Upper lobe of left lung (tissue), 6 donors: ENCODE measurements around the gene CEP70. TPM values are rescaled to one million over a fixed set of nuclear protein-coding genes. Genes with fewer than 3 reads are reported as not detected.
A peak's percentile ranks its signal among the peaks of the same experiment; 100 is the strongest.
"Not testable (repeated sequence)": the region's sequence is repeated elsewhere in the genome, so short reads cannot be mapped to it uniquely, and the experiment has no call there.

ENCODE experiments used
- ATAC-seq, 2 donors: fragments of 200-7000 bp; cut with Tn5 transposase; one replicate each; pipeline ENCODE4 v1.9.1; 2022; ENCODE audit warnings: mild to moderate bottlenecking in 2 of 2, moderate library complexity in 2 of 2; ENCODE audit not compliant: low FRiP score in 2 of 2
- DNase-seq, 2 donors: peaks; one replicate each; pipeline ENCODE4 v3.0.0-alpha.2; 2019 to 2020
- H3K27ac ChIP-seq, 4 donors: fragments of 200-600 bp; sonication (generic); one replicate each; pipeline ENCODE4 v1.5.1; 2016 to 2019
- H3K27me3 ChIP-seq, 4 donors: fragments of 200-600 bp; sonication (generic); one replicate each; pipeline ENCODE4 v1.5.1; 2017 to 2019
- H3K36me3 ChIP-seq, 4 donors: fragments of 200-600 bp; sonication (generic); one replicate each; pipeline ENCODE4 v1.5.1; 2016 to 2019
- H3K4me1 ChIP-seq, 4 donors: fragments of 200-600 bp; sonication (generic); one replicate each; pipeline ENCODE4 v1.5.1; 2018 to 2019
- H3K4me3 ChIP-seq, 4 donors: fragments of 200-600 bp; sonication (generic); one replicate each; pipeline ENCODE4 v1.5.1; 2017 to 2019; ENCODE audit warnings: mild to moderate bottlenecking in 2 of 4, moderate library complexity in 1 of 4
- H3K9me3 ChIP-seq, 4 donors: fragments of 200-600 bp; sonication (generic); one replicate each; pipeline ENCODE4 v1.5.1; 2018 to 2019
- EP300 ChIP-seq, 4 donors: sonication (generic); formaldehyde crosslinking; IDR thresholded peaks; one replicate each; pipeline ENCODE4 v1.5.1; 2017; ENCODE audit warnings: antibody characterized with exemption in 4 of 4, control low read depth in 2 of 4
- POLR2A ChIP-seq, 4 donors: fragments of 450-650 bp; IDR thresholded peaks; one replicate each; pipeline ENCODE4 v1.5.1; 2016 to 2017; ENCODE audit warnings: antibody characterized with exemption in 4 of 4, mild to moderate bottlenecking in 2 of 4
- POLR2AphosphoS5 ChIP-seq, 2 donors: sonication (generic); formaldehyde crosslinking; IDR thresholded peaks; one replicate each; pipeline ENCODE4 v1.5.1; 2017; ENCODE audit warnings: antibody characterized with exemption in 2 of 2
- WGBS, 2 donors: methylation state at CpG; one replicate each; pipeline ENCODE4 v1.1.5; 2017 to 2018; 5-methylcytosine and 5-hydroxymethylcytosine counted together
- total RNA-seq, 6 donors: library from RNA; depleted of rRNA in 4 of 6; stranded (reverse); fragments of >200 nt in 4 of 6; gene quantifications; one replicate each; pipeline versions ENCODE4 v1.1.0 to v1.2.1, GENCODE V29; 2016 to 2021
- TF ChIP-seq, protein P1 (sequence below), 6 experiments: fragments of 450-650 bp in 4 of 6; fragments of 200-600 bp in 2 of 6; sonication (generic) in 2 of 6; IDR thresholded peaks; one replicate each; pipeline ENCODE4 v1.5.1; 2016 to 2019; ENCODE audit warnings: antibody characterized with exemption in 6 of 6
- donor health status: DM: no; HTN: no; CAD: no; lungs with moderate emphysema.
- donor health status: DM: no; HTN: yes; CAD: no; lungs with severe emphysema.

CEP70 gene
- total RNA-seq, 6 donors from 2014 or later, result 27.6 to 121 (median 50.9) TPM

DNA sequence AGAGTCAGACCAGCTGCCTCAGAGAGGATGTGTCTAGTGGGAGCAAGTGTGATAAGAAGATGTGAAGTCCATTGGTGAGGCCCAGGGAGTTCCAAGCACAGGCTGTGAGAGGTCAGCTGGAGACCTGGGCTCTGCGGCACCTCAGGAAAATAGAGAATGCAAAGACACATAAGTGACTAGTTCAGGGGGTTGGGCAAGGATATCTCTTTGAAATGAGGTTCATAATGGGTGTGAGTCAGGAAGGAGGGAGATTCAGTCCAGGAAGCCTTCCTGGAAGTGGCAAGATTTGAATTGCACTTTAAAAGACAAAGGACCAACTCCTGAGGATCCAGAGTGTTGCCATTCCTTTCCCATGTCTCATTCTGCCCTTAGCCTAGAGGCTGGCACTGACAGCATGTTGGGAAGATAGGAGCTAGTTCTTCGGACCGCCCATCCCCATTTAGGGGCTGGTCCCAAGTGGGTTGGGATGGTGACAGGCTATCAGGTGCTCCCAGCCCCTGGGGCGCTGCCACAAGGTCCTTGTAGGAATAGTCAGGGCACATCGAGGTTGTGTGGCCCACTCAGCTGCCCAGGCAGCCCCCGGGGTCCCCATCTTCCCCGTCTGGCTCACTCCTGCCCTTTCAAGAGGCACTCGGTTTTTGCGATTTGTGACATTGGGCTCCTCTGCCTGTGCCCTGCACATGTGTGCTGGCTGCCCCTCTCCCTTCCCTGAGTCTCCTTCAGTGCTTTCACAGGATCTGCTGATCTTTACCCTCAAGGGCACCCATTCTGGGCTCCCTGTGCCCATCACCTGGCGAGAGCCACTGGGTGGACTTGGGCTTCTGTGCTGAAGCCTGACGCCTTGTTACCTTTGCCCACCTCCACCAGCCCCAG is 136.0 kb downstream of the CEP70 start:
- TF ChIP-seq EP300 (IDR thresholded peaks at IDR 0.05) (no peak), POLR2A (IDR thresholded peaks at IDR 0.05) (no peak), POLR2AphosphoS5 (IDR thresholded peaks at IDR 0.05) (no peak)
- TF ChIP-seq, protein P1, sequence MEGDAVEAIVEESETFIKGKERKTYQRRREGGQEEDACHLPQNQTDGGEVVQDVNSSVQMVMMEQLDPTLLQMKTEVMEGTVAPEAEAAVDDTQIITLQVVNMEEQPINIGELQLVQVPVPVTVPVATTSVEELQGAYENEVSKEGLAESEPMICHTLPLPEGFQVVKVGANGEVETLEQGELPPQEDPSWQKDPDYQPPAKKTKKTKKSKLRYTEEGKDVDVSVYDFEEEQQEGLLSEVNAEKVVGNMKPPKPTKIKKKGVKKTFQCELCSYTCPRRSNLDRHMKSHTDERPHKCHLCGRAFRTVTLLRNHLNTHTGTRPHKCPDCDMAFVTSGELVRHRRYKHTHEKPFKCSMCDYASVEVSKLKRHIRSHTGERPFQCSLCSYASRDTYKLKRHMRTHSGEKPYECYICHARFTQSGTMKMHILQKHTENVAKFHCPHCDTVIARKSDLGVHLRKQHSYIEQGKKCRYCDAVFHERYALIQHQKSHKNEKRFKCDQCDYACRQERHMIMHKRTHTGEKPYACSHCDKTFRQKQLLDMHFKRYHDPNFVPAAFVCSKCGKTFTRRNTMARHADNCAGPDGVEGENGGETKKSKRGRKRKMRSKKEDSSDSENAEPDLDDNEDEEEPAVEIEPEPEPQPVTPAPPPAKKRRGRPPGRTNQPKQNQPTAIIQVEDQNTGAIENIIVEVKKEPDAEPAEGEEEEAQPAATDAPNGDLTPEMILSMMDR (IDR thresholded peaks at IDR 0.05), result no peak
- DNase-seq (peak; percentile 12 to 47), ATAC-seq (no peak)
- Histone ChIP-seq H3K27ac (no peak overlapping the region), H3K4me1 (peaks cover 0 to 7% (median 0%) of the 10 kb centered on the region in 4 donors), H3K27me3 (no peaks in the 10 kb centered on the region), H3K9me3 (no peaks in the 10 kb centered on the region), H3K4me3 (no peak overlapping the region), H3K36me3 (peaks cover 0 to 32% (median 23%) of the 10 kb centered on the region in 4 donors)
- WGBS, 2 donors, result 83 to 86% methylated on average over 11 of the region's 11 CpGs

DNA sequence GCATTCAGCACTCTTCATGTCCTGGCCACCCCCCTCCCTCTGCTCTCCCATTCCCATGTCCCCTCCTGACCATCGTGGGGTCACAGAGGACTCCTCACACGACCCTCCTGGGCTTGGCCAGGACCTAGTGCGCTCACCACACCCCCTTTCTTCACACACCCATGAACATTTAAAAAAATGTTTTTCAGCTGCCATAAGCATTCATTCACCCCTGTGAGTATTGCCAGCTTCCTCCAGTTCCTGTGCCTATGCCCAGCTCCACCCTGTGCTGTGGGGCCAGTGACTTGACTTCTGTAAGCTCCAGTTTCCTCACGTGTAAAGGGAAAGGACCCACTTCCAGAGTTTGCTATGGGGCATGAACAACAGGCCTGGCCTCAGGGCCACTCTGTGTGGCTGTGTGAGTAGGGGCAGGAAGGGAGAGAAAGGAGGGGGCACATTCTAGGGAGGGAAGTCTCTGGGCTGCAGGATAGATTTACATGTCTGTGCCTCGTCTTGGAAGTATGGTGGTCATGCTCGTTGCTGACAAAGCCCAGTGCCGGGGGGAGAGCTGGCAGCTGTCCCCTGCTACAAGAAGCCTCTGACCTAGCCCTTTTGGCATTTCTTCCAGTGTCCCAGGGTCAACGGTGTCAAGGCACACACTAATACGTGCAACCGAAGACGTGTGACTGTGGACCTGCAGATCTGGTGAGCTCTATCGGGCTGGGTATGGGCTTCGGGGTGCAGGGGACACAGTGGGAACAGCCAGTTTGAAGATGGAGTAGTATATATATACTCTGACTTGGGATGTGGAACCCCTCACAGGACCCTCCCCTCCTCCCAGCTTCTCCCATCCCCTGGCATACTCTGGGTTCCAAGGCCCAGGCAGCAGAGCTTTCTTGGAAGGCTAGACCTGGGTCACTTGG is 136.8 kb downstream of the CEP70 start:
- no peak for TF ChIP-seq EP300 (IDR thresholded peaks at IDR 0.05)
- TF ChIP-seq POLR2AphosphoS5 (IDR thresholded peaks at IDR 0.05), result no peak
- no peak for TF ChIP-seq POLR2A (IDR thresholded peaks at IDR 0.05)
- TF ChIP-seq, protein P1 (IDR thresholded peaks at IDR 0.05), result no peak
- Histone ChIP-seq H3K9me3 (no peaks in the 10 kb centered on the region), H3K4me3 (no peak overlapping the region), H3K4me1 (peaks cover 0 to 7% (median 0%) of the 10 kb centered on the region in 4 donors), H3K27me3 (no peaks in the 10 kb centered on the region), H3K36me3 (peaks cover 0 to 32% (median 23%) of the 10 kb centered on the region in 4 donors), H3K27ac (no peak overlapping the region)
- WGBS, 2 donors, result 82 to 89% methylated on average over 8 to 13 of the region's 13 CpGs
- peak in 1 of 2 donors; percentile 8 for DNase-seq
- ATAC-seq, result no peak

DNA sequence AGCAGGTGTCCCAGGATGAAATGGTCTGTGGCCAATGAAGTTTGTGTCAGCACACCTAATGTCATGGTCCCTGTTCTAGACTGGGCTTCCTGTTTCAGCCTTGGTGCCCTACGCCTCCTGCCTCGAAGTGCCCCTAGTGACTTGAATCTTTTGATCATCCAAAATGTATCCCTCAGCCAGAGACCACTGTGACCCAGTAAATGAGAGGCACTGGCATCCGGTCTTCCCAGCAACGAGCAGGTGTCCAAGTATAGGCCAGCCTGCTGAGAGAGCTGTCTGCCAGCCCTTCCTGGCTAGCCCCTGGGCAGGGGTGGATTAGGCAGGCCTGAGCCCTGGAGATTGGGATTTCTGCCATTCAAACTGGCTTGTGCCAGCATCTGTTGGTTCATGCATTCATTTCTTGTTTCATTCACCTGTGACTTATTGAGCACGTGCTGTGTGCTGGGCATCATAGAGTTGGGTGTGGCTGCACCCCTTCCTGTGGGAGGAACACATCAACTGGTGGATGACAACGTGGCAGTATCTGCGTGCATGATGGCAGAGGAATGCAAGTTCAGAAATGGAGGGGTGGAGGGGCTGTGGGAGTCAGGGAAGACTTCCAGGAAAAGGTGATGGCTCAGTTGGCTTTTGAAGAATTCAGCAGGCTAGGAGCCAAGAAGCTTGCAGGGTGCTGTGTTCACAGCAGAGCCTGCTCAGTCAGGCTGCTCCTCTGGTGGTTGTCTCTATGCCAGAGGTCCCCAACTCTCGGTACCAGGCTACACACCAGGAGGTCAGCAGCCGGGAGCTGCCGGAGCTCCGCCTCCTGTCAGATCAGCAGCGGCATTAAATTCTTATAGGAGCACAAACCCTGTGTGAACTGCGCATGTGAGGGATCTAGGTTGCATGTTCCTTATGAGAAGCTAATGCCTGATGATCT is 138.0 kb downstream of the CEP70 start:
- DNase-seq (peak in 1 of 2 donors; percentile 15), ATAC-seq (no peak)
- 79 to 81% methylated on average over 12 to 13 of the region's 13 CpGs for WGBS, 2 donors
- TF ChIP-seq EP300 (IDR thresholded peaks at IDR 0.05) (no peak), POLR2AphosphoS5 (IDR thresholded peaks at IDR 0.05) (no peak), POLR2A (IDR thresholded peaks at IDR 0.05) (no peak)
- TF ChIP-seq, protein P1 (IDR thresholded peaks at IDR 0.05), result no peak
- Histone ChIP-seq H3K9me3 (no peaks in the 10 kb centered on the region), H3K27me3 (no peaks in the 10 kb centered on the region), H3K4me1 (peaks cover 0 to 7% (median 0%) of the 10 kb centered on the region in 4 donors), H3K27ac (no peak overlapping the region), H3K36me3 (peaks cover 0 to 32% (median 17%) of the 10 kb centered on the region in 4 donors), H3K4me3 (no peak overlapping the region)

DNA sequence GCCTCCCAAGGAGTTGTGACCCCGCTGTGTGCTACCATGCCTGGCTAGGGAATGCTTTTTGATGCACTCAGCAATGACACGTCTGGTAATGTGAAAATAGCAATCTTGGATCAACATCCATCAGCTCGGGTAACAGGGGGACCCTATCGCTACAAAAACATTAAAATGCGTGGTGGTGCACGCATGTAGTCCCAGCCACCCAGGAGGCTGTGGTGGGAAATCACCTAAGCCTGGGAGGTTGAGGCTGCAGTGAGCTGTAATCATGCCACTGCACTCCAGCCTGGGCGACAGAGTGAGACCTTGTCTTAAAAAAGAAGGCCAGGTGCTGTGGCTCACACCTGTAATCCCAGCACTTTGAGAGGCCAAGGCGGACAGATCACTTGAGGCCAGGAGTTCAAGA is 140.1 kb downstream of the CEP70 start:
- not testable (repeated sequence) for H3K4me1 ChIP-seq, H3K27ac ChIP-seq, ATAC-seq, H3K27me3 ChIP-seq, H3K9me3 ChIP-seq, H3K4me3 ChIP-seq
- WGBS, 2 donors, result 87 to 95% methylated on average over 8 of the region's 8 CpGs
- peaks cover 0 to 19% (median 8%) of the 10 kb centered on the region in 4 donors for H3K36me3 ChIP-seq
- DNase-seq, result peak in 1 of 2 donors; percentile 2
